Measurements from ENCODE around the gene IRF7. TPM values are rescaled to one million over a fixed set of nuclear protein-coding genes. Genes with fewer than 3 reads are reported as not detected.

Gene IRF7
- total and polyA plus RNA-seq, 11 donors: 5.5 to 30.6 (median 14.9) TPM

DNA sequence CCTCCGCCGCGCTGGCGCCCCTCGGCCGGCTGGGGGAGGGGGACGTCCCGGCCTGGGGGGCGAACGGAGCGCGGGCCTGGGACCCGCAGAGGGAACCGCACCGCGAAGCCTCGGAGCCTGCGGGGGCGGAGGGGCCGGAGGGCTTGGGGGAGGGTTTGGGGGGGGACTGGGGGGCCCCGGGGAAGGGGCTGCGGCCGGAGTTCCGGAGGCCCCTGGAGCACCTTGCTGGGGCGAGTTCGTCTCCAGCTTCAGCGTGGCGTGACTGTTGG lies 11.5 kb upstream of the IRF7 start:
- Histone ChIP-seq H3K9me3 (no peaks in the 10 kb centered on the region), H3K4me3 (peak overlapping the region in 1 of 12 donors; percentile 22), H3K27me3 (peaks cover 6 to 28% (median 15%) of the 10 kb centered on the region in 9 donors), H3K27ac (no peak overlapping the region), H3K36me3 (peaks cover 0 to 3% (median 0%) of the 10 kb centered on the region in 9 donors), H3K4me1 (peaks cover 0 to 16% (median 0%) of the 10 kb centered on the region in 12 donors)
- ATAC-seq (no peak), DNase-seq (no peak)
- intact Hi-C loops (cut with DNase I): loop anchor here in 1 of 10 donors (5.0 kb wide), 1 partner anchor 70 kb away; no protein-coding TSS in a partner anchor
- 18 to 63% (median 43%) methylated on average over 8 to 28 of the region's 28 CpGs for WGBS, 4 donors
- TF ChIP-seq, protein P1, sequence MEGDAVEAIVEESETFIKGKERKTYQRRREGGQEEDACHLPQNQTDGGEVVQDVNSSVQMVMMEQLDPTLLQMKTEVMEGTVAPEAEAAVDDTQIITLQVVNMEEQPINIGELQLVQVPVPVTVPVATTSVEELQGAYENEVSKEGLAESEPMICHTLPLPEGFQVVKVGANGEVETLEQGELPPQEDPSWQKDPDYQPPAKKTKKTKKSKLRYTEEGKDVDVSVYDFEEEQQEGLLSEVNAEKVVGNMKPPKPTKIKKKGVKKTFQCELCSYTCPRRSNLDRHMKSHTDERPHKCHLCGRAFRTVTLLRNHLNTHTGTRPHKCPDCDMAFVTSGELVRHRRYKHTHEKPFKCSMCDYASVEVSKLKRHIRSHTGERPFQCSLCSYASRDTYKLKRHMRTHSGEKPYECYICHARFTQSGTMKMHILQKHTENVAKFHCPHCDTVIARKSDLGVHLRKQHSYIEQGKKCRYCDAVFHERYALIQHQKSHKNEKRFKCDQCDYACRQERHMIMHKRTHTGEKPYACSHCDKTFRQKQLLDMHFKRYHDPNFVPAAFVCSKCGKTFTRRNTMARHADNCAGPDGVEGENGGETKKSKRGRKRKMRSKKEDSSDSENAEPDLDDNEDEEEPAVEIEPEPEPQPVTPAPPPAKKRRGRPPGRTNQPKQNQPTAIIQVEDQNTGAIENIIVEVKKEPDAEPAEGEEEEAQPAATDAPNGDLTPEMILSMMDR (IDR thresholded peaks at IDR 0.05): no peak
- no peak for TF ChIP-seq POLR2A (IDR thresholded peaks at IDR 0.05)

DNA sequence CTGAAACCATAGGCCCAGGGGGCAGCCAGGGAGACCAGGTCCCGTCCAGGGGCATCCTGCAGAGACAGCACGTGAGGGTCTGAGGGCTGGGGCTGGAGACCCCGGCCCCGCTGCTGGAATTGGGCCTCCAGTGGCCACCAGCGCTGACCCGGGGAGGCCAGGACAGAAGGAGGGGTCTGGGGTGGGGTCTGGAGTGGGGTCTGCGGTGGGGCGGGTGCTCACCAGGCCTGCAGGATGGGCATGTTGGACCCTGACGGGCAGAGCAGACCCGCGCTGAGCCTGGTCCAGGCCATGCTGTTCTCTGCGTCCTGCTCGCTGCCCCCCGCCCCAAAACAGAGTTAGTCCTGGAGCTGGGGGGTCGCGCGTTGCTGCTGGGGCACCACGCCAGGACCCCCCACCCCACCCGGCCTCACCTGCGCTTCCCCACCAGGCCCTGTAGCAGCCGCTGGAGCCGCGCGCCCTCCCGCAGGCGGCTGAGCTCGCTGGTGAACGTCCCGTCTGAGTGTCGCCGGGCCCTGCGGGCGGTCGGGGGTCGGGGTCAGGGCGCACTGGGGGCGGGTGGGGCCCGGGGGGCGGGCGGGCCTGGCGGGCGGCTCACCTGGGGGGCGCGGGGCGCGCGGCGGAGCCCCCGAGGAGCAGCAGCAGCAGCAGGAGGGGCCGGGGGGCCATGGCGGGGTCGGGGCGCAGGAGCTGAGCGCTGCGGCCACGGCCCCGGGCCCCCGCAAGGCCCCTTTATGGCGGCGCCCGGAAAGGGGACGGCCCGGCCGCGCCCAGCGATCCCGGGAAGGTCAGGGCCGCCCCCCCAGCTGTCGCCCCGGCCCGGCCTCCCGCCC lies 10.9 kb upstream of the IRF7 start, which contains the start of gene SCT:
Gene SCT, minus strand, starts transcription at position 707 of the 833 bp plus-strand sequence. Its CDS starts 38 bp downstream, at position 669.
- Histone ChIP-seq H3K4me3 (peak within 1 kb of the TSS in 1 of 12 donors; percentile 22), H3K4me1 (peaks cover 0 to 16% (median 0%) of the 10 kb centered on the region in 12 donors), H3K27me3 (peaks cover 6 to 28% (median 15%) of the 10 kb centered on the region in 9 donors), H3K27ac (no peak within 1 kb of the TSS), H3K36me3 (peaks cover 0 to 3% (median 0%) of the 10 kb centered on the region in 9 donors), H3K9me3 (no peaks in the 10 kb centered on the region)
- peak in 2 of 5 donors; percentile 6 to 16 for DNase-seq
- 10 to 54% (median 12%) methylated on average over 8 to 72 of the region's 72 CpGs; no CpG with 5 or more reads in 1 of the 4 donors for WGBS, 4 donors
- TF ChIP-seq POLR2A (IDR thresholded peaks at IDR 0.05): no peak
- TF ChIP-seq, protein P1 (IDR thresholded peaks at IDR 0.05): no peak
- intact Hi-C loops (cut with DNase I): loop anchor here in 1 of 10 donors (5.0 kb wide), 1 partner anchor 69 kb away; no protein-coding TSS in a partner anchor
- no peak for ATAC-seq

DNA sequence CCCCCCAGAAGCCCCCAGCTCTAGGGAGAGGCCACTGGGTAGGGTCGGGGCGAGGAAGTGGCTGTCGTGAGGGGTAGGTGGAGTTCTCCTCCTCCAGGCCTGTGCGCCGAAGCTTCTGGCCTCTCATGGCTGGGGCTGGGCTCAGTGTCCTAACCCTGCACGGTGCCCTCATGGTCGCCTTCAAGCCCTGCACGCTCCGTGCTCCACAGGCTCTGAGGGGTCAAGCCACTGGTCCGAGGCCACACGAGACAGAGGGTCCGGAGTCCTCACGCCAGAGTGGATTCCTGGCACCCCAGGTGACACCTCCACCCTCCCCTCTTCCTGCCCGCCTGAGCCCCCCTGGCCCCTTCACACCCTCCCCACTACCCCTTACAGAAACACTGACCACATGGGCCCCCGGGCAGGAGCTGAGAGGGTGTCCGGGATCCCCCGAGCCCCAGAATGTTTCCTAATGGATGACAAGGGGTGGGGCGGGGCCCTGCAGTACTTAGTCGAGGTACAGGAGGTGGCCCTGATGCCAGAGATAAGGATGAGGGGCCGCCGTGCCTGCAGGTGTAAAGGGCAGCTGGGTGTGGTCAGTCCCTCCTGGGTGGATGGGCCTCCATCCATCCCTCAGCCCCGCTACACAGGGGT lies 10.0 kb upstream of the IRF7 start:
- peaks cover 0 to 16% (median 0%) of the 10 kb centered on the region in 12 donors for H3K4me1 ChIP-seq
- peaks cover 6 to 28% (median 15%) of the 10 kb centered on the region in 9 donors for H3K27me3 ChIP-seq
- TF ChIP-seq, protein P1 (IDR thresholded peaks at IDR 0.05): no peak
- TF ChIP-seq POLR2A (IDR thresholded peaks at IDR 0.05): no peak
- no peak overlapping the region for H3K27ac ChIP-seq
- H3K4me3 ChIP-seq: no peak overlapping the region
- WGBS, 4 donors: 82 to 92% (median 85%) methylated on average over 19 to 22 of the region's 22 CpGs
- H3K9me3 ChIP-seq: no peaks in the 10 kb centered on the region
- peak in 2 of 5 donors; percentile 6 to 14 for DNase-seq
- H3K36me3 ChIP-seq: peaks cover 0 to 3% (median 0%) of the 10 kb centered on the region in 9 donors
- intact Hi-C loops (cut with DNase I): loop anchor here in 1 of 10 donors (5.0 kb wide), 1 partner anchor 68 kb away; no protein-coding TSS in a partner anchor
- peak in 1 of 4 donors; percentile 7 for ATAC-seq

Measured in heart left ventricle (tissue), 16 donors.